ENCODE measurements around the gene ADAT2.

ADAT2 gene

GRCh38 chr6:143441010-143441409 lies 9.5 kb downstream of the ADAT2 start:
- DNase-seq, result no peak

- DNase-seq, result no peak
Observed at GRCh38 chr6:143432588-143432987, 17.9 kb downstream of the ADAT2 start.

GRCh38 chr6:143431226-143431625 lies 19.3 kb downstream of the ADAT2 start:
- no peak for DNase-seq

- DNase-seq, result no peak
Observed at GRCh38 chr6:143429970-143430369, 20.5 kb downstream of the ADAT2 start.

GRCh38 chr6:143427109-143427817 lies 23.2 kb downstream of the ADAT2 start:
- DNase-seq, result peak; percentile 30

GRCh38 chr6:143426026-143426425 lies 24.5 kb downstream of the ADAT2 start:
- DNase-seq, result no peak

- no peak for DNase-seq
Observed at GRCh38 chr6:143419526-143419925, 31.0 kb downstream of the ADAT2 start.

- DNase-seq, result no peak
Observed at GRCh38 chr6:143414769-143415168, 35.7 kb downstream of the ADAT2 start.

- DNase-seq, result no peak
Observed at GRCh38 chr6:143410859-143411270, 39.6 kb downstream of the ADAT2 start.

- no peak for DNase-seq
Observed at GRCh38 chr6:143408787-143409162, 41.7 kb downstream of the ADAT2 start.

- DNase-seq, result no peak
Observed at GRCh38 chr6:143408151-143408786, 42.2 kb downstream of the ADAT2 start.

GRCh38 chr6:143406673-143407072 lies 43.8 kb downstream of the ADAT2 start:
- DNase-seq, result no peak

- DNase-seq, result no peak
Observed at GRCh38 chr6:143405373-143406154, 44.9 kb downstream of the ADAT2 start.

- DNase-seq, result no peak
Observed at GRCh38 chr6:143402721-143403336, 47.7 kb downstream of the ADAT2 start.

GRCh38 chr6:143401636-143402370 lies 48.7 kb downstream of the ADAT2 start:
- DNase-seq, result no peak

GRCh38 chr6:143401068-143401446 lies 49.4 kb downstream of the ADAT2 start:
- DNase-seq, result no peak

- DNase-seq, result no peak
Observed at GRCh38 chr6:143400258-143401067, 50.0 kb downstream of the ADAT2 start.

- no peak for DNase-seq
Observed at GRCh38 chr6:143399775-143400174, 50.7 kb downstream of the ADAT2 start.

- no peak for DNase-seq
Observed at GRCh38 chr6:143399176-143399575, 51.3 kb downstream of the ADAT2 start.

- DNase-seq, result no peak
Observed at GRCh38 chr6:143397227-143398222, 53.0 kb downstream of the ADAT2 start.
